ENCODE measurements around the gene PRAC2.
A peak's percentile ranks its signal among the peaks of the same experiment; 100 is the strongest.

PRAC2 gene

GRCh38 chr17:48756830-48757251 is 33.9 kb downstream of the PRAC2 start:
- peak; percentile 91 for DNase-seq

- DNase-seq = peak; percentile 45
Observed at GRCh38 chr17:48757524-48757961, 34.6 kb downstream of the PRAC2 start.

GRCh38 chr17:48759288-48759687 is 36.3 kb downstream of the PRAC2 start:
- DNase-seq = no peak

GRCh38 chr17:48760411-48760810 is 37.4 kb downstream of the PRAC2 start:
- DNase-seq = no peak

GRCh38 chr17:48761114-48761513 is 38.1 kb downstream of the PRAC2 start:
- DNase-seq = no peak

GRCh38 chr17:48767263-48767774 is 44.3 kb downstream of the PRAC2 start:
- DNase-seq = no peak

GRCh38 chr17:48769009-48769675 is 46.2 kb downstream of the PRAC2 start:
- DNase-seq = no peak

GRCh38 chr17:48770954-48771353 is 48.0 kb downstream of the PRAC2 start:
- DNase-seq = no peak

GRCh38 chr17:48773245-48773644 is 50.3 kb downstream of the PRAC2 start:
- DNase-seq = no peak
